HL-60/S4 (cell line): ENCODE measurements around the gene ACP4.
"Not testable (repeated sequence)": the region's sequence is repeated elsewhere in the genome, so short reads cannot be mapped to it uniquely, and the experiment has no call there.

Experiments used
- in situ Hi-C: fragments of 300-500 bp; cut with MboI; formaldehyde crosslinking; loops from 2 replicates; pipeline ENCODE4 v1.14.3; 2022; ENCODE audit warnings: low sequenced_read_pairs

Gene ACP4

DNA sequence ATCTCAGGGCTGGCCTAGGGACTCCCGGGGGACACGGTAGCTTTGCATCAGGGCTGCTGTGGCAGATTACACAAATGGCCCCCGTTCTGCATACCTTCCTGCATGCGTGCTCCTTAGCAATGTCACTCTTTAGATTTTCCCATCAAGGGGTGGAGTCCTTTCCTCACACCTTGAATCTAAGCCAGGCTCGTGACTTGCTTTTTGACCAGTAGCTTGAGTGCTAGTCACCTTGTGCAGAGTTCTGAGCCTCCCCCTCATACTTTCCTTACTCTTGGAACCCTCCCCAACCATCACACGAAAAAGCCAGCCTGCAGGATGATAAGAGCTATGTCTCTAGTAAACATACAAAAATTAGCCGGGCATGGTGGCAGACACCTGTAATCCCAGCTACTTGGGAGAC is 16.8 kb upstream of the ACP4 start:
- in situ Hi-C loops = not testable (repeated sequence)

- in situ Hi-C loops = no loop called here
Measured at GRCh38 chr19:50776131-50776530, 14.1 kb upstream of the ACP4 start.

- in situ Hi-C loops = no loop called here
Measured at GRCh38 chr19:50777261-50777660, 13.0 kb upstream of the ACP4 start.

GRCh38 chr19:50777830-50778303 is 12.3 kb upstream of the ACP4 start:
- in situ Hi-C loops = no loop called here

DNA sequence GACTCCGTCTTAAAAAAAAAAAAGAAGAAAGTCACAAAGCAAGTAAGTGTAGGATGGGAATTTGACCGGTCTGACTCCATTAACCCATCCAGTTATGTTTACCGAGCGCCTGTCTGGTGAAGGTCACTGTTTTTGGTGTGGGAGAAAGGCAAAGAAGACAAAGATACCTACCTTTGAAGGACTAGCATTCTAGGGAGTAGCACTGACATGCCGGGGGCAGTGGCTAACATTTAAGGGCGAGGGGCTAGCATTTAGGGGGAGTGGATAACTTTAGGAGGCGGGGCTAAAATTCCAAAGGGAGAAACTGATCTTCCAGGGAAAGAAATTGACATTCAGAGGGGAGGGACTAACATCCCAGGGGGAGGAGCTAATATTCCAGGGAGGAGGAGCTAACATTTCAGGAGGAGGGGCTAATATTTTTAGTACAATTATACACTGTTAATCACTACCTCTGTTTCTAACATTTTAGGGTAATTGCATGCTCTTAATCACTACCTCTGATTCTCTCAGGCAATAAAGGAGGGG is 11.2 kb upstream of the ACP4 start:
- in situ Hi-C loops = no loop called here

DNA sequence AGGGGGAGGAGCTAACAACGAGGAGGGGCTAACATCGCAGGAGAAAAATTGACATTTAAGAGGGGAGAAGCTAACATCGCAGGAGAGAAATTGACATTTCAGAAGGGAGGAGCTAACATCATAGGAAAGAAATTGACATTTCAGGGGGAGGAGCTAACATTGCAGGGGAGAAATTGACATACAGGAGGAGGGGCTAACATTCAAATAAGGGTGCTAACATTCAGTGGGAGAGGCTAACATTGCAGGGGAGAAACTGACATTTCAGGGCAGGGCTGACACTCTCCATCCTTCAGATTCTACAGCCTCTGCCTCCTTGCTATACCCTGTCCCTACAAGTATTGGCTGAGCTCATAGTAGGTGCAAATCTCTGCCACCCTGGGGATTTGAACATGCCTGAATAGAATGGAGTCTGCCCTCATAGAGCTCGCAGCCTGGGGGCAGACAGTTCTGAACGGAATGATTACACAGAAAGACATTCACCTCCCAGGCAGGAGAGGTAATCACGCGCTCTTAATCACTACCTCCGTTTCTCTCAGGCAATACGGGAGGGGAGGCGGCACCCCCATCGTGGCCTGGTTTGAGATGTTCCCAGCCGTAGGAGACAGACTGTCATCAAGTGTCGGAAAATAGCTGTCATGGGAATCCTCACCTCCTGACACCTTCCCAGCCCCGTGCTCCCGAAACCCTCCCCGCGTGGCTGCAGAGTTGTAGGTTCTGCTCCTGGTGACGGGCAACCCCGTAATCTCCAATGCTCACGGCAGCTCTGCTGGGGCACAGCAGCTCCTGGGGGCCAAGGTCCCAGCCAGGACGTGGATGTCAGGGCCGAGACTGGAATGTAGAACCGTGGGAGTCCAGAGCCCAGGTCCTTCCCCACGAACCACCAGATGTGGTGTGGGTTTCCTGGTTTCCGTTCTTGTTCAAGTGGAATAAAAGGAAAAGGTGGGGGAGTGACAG is 10.4 kb upstream of the ACP4 start:
- in situ Hi-C loops = loop anchor here (10.0 kb wide), 2 partner anchors 245 to 425 kb away; no protein-coding TSS in a partner anchor

- in situ Hi-C loops = loop anchor here (10.0 kb wide), 2 partner anchors 246 to 426 kb away; no protein-coding TSS in a partner anchor
Measured at GRCh38 chr19:50780753-50781435, 9.3 kb upstream of the ACP4 start.

GRCh38 chr19:50783848-50784152 is 6.4 kb upstream of the ACP4 start:
- in situ Hi-C loops = loop anchor here (10.0 kb wide), 2 partner anchors 249 to 429 kb away; no protein-coding TSS in a partner anchor

- in situ Hi-C loops = loop anchor here (10.0 kb wide), 2 partner anchors 250 to 430 kb away; no protein-coding TSS in a partner anchor
Measured at GRCh38 chr19:50784710-50785109, 5.5 kb upstream of the ACP4 start.

GRCh38 chr19:50785329-50785728 is 4.9 kb upstream of the ACP4 start:
- in situ Hi-C loops = loop anchor here (10.0 kb wide), 2 partner anchors 251 to 431 kb away; no protein-coding TSS in a partner anchor

GRCh38 chr19:50790922-50791467 is 780 bp downstream of the ACP4 start:
- in situ Hi-C loops = no loop called here

DNA sequence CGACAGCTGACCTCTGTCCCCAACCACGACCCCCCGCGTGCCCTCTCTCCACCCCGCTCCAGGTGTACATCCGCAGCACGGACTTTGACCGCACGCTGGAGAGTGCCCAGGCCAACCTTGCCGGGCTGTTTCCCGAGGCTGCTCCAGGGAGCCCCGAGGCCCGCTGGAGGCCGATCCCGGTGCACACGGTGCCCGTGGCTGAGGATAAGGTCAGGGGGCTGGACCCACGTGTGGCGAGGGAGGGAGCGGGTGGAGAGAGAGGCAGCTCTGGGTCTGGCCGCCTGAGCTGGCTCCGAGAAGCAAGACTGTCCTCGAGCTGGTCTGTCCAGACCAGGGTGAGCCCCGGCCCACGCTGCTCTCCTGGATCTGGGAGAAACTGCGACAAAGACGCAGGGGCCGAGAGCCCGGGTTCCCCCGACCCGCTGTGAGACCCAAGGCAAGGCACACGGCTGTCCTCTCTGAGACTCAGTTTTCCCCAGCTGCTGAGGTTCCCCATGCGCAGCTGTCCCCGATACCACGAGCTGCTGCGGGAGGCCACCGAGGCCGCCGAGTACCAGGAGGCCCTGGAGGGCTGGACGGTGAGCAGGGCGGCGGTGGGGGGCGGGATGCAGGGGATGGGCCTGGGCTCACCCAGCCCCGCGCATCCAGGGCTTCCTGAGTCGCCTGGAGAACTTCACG is 1.5 kb downstream of the ACP4 start:
- in situ Hi-C loops = no loop called here

DNA sequence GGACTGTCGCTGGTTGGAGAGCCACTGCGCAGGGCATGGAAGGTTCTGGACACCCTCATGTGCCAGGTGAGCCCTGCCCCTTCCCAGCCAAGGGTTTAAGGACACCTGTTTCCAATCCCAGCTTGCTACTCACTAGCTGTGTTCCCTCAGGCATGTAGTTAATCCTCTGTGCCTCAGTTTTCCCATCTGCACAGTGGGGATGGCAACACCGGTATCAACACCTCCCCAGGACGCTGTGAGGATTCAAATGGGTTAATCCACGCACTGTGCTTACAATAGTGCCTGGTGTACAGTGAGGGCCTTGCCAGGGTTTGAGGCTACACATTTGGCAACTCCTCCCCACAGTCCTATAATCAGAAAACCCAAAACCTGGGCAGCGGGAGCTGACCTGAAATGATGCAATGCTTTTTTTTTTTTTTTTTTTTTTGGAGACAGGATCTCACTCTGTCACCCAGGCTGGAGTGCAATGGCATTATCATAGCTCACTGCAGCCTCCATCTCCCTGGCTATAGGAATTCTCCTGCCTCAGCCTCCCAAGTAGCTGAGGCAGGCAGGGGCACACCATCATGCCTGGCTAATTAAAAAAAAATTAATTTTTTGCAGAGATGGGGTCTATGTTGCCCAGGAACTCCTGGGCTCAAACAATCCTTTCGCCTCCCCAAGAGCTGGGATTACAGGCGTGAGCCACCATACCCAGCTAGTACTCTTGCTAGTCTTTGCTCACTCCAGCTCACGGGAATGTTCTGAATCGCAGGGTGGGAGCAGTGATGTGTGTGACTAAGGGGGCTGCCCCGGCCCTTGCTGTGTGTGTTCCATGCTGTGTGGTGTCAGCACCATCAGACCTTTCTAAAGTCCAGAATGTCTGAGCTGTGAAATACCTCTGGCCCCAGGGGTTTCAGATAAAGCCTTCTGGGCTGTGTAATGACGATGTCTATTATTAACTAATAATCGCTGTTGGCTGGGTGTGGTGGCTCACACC is 2.3 kb downstream of the ACP4 start:
- in situ Hi-C loops = no loop called here

DNA sequence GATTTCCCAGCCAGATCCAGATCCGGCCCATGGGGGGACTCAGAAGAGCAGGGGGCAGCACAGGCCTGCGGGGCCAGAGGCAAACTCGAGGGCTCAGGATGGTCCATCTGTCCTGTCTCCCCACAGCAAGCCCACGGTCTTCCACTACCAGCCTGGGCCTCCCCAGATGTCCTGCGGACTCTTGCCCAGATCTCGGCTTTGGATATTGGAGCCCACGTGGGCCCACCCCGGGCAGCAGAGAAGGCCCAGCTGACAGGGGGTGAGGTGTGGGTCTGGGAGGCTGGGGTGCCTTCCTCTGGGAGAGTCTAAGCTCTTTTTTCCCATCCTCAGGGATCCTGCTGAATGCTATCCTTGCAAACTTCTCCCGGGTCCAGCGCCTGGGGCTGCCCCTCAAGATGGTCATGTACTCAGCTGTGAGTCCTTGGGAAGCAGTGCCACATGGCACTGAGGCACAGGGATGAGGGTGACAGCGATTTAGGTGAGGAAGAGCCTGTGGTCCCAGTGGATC is 3.4 kb downstream of the ACP4 start:
- in situ Hi-C loops = no loop called here

DNA sequence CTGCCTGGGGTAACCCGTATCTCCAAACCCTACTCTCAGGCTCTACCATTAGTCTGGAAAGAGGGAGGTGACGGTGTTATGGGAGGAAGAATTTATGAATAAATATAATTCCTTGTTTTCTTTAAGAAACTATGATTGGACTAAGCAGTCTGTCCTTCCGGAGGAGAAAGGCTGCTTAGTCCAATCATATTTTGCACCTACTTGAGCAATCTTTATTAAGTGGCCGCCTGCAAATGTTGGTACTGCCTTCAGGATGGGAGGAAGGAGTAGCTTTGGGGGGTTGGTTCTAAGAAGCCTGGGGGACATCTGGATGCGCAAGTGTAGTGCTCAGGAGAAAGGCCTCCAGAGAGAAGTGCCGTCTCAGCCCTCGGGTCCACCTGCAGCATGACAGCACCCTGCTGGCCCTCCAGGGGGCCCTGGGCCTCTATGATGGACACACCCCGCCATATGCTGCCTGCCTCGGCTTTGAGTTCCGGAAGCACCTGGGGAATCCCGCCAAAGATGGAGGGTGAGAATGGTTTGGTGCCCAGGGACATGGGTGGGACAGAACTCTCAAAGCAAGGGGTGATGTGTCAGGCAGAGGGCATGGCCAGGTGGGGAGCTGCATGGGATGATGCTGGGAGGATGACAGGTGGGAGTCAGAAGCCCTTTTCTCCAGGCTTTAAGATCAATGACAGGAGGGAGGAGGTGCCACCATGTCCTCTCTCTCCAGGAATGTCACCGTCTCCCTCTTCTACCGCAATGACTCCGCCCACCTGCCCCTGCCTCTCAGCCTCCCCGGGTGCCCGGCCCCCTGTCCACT is 4.1 kb downstream of the ACP4 start:
- in situ Hi-C loops = no loop called here

- in situ Hi-C loops = no loop called here
Measured at GRCh38 chr19:50794876-50795663, 4.9 kb downstream of the ACP4 start.

DNA sequence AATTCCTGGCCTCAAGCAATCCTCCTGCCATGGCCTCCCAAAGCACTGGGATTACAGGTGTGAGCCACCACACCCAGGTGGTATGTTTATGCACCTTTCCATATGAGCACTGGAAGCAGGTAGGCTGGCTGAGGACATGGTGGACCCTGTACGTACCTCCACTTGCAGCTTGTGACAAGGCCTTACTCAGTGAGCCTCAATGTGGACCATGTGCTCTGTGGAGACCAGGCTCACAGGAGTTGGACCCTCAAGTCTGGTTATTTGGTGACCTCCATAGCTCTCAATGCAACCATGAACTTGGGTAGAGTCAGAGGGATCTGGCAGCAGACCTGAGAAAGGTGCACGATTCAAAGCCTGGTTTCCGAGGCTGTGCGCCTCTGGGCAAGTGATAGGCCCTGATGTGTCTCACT is 5.5 kb downstream of the ACP4 start:
- in situ Hi-C loops = no loop called here
